Osteocyte (in vitro differentiated cells): ENCODE data around the gene SLC41A3. TPM values are rescaled to one million over a fixed set of nuclear protein-coding genes. Genes with fewer than 3 reads are reported as not detected.
"Not testable (repeated sequence)": the region's sequence is repeated elsewhere in the genome, so short reads cannot be mapped to it uniquely, and the experiment has no call there.

Source experiments
- DNase-seq: peaks from one replicate; pipeline ENCODE4 v3.0.0; 2021; ENCODE audit warnings: mixed read lengths; ENCODE audit not compliant: unreplicated experiment; ENCODE audit errors: extremely low spot score
- H3K27ac Mint-ChIP-seq: one replicate; pipeline ENCODE4 v1.8.0; 2021; ENCODE audit warnings: mild to moderate bottlenecking, mixed read lengths; ENCODE audit not compliant: unreplicated experiment
- H3K27me3 Mint-ChIP-seq: one replicate; pipeline ENCODE4 v1.8.0; 2021; ENCODE audit warnings: mixed read lengths; ENCODE audit not compliant: unreplicated experiment
- H3K36me3 Mint-ChIP-seq: one replicate; pipeline ENCODE4 v1.8.0; 2021; ENCODE audit warnings: mixed read lengths; ENCODE audit not compliant: unreplicated experiment
- H3K4me1 Mint-ChIP-seq: one replicate; pipeline ENCODE4 v1.8.0; 2021; ENCODE audit warnings: mixed read lengths; ENCODE audit not compliant: unreplicated experiment
- H3K4me3 Mint-ChIP-seq: one replicate; pipeline ENCODE4 v1.8.0; 2021; ENCODE audit warnings: mild to moderate bottlenecking, moderate library complexity, mixed read lengths; ENCODE audit not compliant: unreplicated experiment
- H3K9me3 Mint-ChIP-seq: one replicate; pipeline ENCODE4 v1.8.0; 2021; ENCODE audit warnings: mixed read lengths; ENCODE audit not compliant: unreplicated experiment
- total RNA-seq: library from RNA; stranded (reverse); gene quantifications from 2 replicates; pipeline ENCODE4 v1.2.1, GENCODE V29; 2021
- TF ChIP-seq, protein P1 (sequence below): fragments of 200-600 bp; sonication (generic); IDR thresholded peaks from 2 replicates; pipeline ENCODE4 v1.5.0; 2021; ENCODE audit warnings: antibody characterized with exemption, mild to moderate bottlenecking, moderate library complexity

Gene SLC41A3
- total RNA-seq, 1 donor from 2014 or later: 80.6 TPM

DNA sequence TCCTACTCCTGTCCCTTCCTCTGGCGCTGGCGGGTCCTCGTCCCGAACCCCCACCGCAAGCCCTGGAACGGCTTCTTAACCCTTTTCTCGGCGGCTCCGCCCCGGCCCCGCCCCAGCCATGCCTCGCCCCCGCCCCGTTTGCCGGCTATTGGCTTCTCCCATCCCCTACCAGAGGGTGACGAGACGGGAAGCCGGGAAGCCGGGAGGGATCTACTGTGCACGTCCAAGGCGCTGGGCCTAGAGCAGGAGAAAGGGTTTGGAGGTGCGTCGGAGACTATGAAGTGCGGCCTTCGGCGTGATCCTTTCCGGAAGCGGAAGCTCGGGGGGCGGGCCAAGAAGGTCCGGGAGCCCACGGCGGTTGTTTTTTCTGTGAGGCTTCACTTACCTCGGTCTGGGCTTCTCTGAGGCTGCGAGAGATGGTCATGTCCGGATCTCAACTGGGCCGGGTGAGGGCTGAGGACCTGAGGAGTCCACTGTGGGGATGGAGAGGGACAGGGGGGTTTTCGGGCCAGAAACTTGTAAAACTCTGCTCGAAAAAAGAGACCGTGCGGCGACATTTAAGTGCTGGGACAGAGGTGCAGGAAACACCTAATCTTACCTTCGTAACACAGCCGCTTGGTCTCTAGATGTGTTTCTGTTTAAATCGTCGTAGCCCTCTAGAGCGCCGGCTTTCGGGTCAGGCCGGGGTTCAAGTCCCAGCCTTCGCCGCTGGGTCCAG, 93.5 kb downstream of the SLC41A3 start:
- Mint-ChIP-seq H3K4me3 (peak overlapping the region; percentile 97), H3K36me3 (no peaks in the 10 kb centered on the region), H3K4me1 (peaks cover 13% of the 10 kb centered on the region), H3K9me3 (peaks cover 15% of the 10 kb centered on the region), H3K27ac (peak overlapping the region; percentile 97), H3K27me3 (peaks cover 14% of the 10 kb centered on the region)
- DNase-seq: peak; percentile 93
- TF ChIP-seq, protein P1, sequence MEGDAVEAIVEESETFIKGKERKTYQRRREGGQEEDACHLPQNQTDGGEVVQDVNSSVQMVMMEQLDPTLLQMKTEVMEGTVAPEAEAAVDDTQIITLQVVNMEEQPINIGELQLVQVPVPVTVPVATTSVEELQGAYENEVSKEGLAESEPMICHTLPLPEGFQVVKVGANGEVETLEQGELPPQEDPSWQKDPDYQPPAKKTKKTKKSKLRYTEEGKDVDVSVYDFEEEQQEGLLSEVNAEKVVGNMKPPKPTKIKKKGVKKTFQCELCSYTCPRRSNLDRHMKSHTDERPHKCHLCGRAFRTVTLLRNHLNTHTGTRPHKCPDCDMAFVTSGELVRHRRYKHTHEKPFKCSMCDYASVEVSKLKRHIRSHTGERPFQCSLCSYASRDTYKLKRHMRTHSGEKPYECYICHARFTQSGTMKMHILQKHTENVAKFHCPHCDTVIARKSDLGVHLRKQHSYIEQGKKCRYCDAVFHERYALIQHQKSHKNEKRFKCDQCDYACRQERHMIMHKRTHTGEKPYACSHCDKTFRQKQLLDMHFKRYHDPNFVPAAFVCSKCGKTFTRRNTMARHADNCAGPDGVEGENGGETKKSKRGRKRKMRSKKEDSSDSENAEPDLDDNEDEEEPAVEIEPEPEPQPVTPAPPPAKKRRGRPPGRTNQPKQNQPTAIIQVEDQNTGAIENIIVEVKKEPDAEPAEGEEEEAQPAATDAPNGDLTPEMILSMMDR: no peak

DNA sequence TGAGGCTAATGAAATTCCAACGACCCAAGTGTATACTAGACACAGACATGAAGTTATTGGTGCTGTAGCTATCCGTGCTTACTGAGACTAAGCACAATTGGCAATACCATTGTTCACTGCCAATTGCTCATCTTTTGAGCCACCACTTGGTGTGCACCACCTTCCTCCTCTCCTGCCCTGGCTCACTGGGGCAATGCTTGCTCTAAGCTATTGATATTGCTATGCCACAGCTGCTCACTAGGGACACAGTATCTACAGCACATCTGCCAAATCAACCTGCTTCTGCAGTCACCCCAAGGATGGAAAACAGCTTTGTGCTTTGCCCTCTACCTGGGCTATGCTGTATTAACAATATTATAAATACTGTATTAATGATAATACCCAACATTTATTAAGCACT, 99.0 kb downstream of the SLC41A3 start:
- not testable (repeated sequence) for DNase-seq, H3K4me3 Mint-ChIP-seq, H3K36me3 Mint-ChIP-seq, H3K9me3 Mint-ChIP-seq, H3K4me1 Mint-ChIP-seq, H3K27ac Mint-ChIP-seq
- peaks cover 21% of the 10 kb centered on the region for H3K27me3 Mint-ChIP-seq

- H3K4me3 Mint-ChIP-seq, H3K36me3 Mint-ChIP-seq, H3K27me3 Mint-ChIP-seq, DNase-seq, H3K9me3 Mint-ChIP-seq, H3K27ac Mint-ChIP-seq: not testable (repeated sequence)
- H3K4me1 Mint-ChIP-seq: peaks cover 28% of the 10 kb centered on the region
Observed at GRCh38 chr3:125977104-125977503, 106.8 kb downstream of the SLC41A3 start.

GRCh38 chr3:125976003-125976390, 107.9 kb downstream of the SLC41A3 start:
- Mint-ChIP-seq H3K27me3 (peaks cover 13% of the 10 kb centered on the region), H3K4me1 (peaks cover 31% of the 10 kb centered on the region)
- DNase-seq, H3K9me3 Mint-ChIP-seq, H3K4me3 Mint-ChIP-seq, H3K36me3 Mint-ChIP-seq, H3K27ac Mint-ChIP-seq: not testable (repeated sequence)

GRCh38 chr3:125975245-125976002, 108.5 kb downstream of the SLC41A3 start:
- not testable (repeated sequence) for H3K9me3 Mint-ChIP-seq, DNase-seq, H3K27ac Mint-ChIP-seq, H3K4me3 Mint-ChIP-seq, H3K36me3 Mint-ChIP-seq
- H3K4me1 Mint-ChIP-seq: peaks cover 31% of the 10 kb centered on the region
- peaks cover 17% of the 10 kb centered on the region for H3K27me3 Mint-ChIP-seq

- TF ChIP-seq, protein P1: peak; percentile 77
- peaks cover 25% of the 10 kb centered on the region for H3K27me3 Mint-ChIP-seq
Observed at GRCh38 chr3:125971997-125972944, 111.7 kb downstream of the SLC41A3 start.

GRCh38 chr3:125968701-125969592, 115.0 kb downstream of the SLC41A3 start, which contains the start of gene ROPN1B:
ROPN1B (plus strand) TSS chr3:125969178; CDS start chr3:125972055, 2,877 bp downstream.
- not testable (repeated sequence) for H3K36me3 Mint-ChIP-seq, H3K27ac Mint-ChIP-seq, DNase-seq, H3K9me3 Mint-ChIP-seq, H3K4me1 Mint-ChIP-seq
- Mint-ChIP-seq H3K27me3 (peaks cover 25% of the 10 kb centered on the region), H3K4me3 (peak within 1 kb of the TSS; percentile 31)

More at GRCh38 chr3:125971997-125972944, 111.7 kb downstream of the SLC41A3 start:
- not testable (repeated sequence) for H3K36me3 Mint-ChIP-seq, H3K9me3 Mint-ChIP-seq, H3K27ac Mint-ChIP-seq, DNase-seq
- peaks cover 16% of the 10 kb centered on the region for H3K4me1 Mint-ChIP-seq
- peak overlapping the region; percentile 63 for H3K4me3 Mint-ChIP-seq

DNA sequence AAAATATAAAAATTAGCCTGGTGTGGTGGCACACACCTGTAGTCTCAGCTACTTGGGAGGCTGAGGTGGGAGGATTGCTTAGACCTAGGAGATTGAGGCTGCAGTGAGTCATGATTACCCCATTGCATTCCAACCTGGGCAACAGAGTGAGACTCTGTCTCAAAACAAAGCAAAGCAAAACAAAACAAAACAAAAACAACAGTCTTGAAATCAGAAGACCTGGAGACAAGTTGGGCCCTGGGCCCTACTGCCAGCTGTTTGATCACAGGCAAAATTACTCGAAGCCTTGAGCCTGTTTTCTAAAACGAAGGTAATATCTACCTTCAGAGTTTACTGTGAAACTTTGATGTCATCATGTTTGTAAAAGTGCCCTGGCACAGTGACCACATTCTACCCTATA, 115.8 kb downstream of the SLC41A3 start:
- not testable (repeated sequence) for H3K4me1 Mint-ChIP-seq, DNase-seq, H3K9me3 Mint-ChIP-seq, H3K36me3 Mint-ChIP-seq, H3K27ac Mint-ChIP-seq, H3K4me3 Mint-ChIP-seq
- H3K27me3 Mint-ChIP-seq: peaks cover 25% of the 10 kb centered on the region
